Neural crest cell (in vitro differentiated cells): ENCODE measurements around the gene PLBD2. TPM values are rescaled to one million over a fixed set of nuclear protein-coding genes. Genes with fewer than 3 reads are reported as not detected.
A peak's percentile ranks its signal among the peaks of the same experiment; 100 is the strongest.

Experiments
- DNase-seq: peaks from one replicate; pipeline ENCODE4 v3.0.0; 2021; ENCODE audit warnings: low read depth, mixed read lengths, low spot score
- H3K27ac Mint-ChIP-seq: one replicate; pipeline ENCODE4 v1.8.0; 2021; ENCODE audit warnings: mild to moderate bottlenecking, mixed read lengths; ENCODE audit not compliant: unreplicated experiment
- H3K27me3 Mint-ChIP-seq: 2 replicates; pipeline ENCODE4 v1.8.0; 2021; ENCODE audit warnings: low read depth, mild to moderate bottlenecking, mixed read lengths
- H3K36me3 Mint-ChIP-seq: 2 replicates; pipeline ENCODE4 v1.8.0; 2021; ENCODE audit warnings: low read depth, mild to moderate bottlenecking, mixed read lengths
- H3K4me1 Mint-ChIP-seq: 2 replicates; pipeline ENCODE4 v1.8.0; 2021; ENCODE audit warnings: mixed read lengths
- H3K4me3 Mint-ChIP-seq: one replicate; pipeline ENCODE4 v1.8.0; 2021; ENCODE audit warnings: mild to moderate bottlenecking, mixed read lengths
- H3K9me3 Mint-ChIP-seq: 2 replicates; pipeline ENCODE4 v1.8.0; 2021; ENCODE audit warnings: mixed read lengths
- total RNA-seq: library from RNA; stranded (reverse); gene quantifications from 2 replicates; pipeline ENCODE4 v1.2.1, GENCODE V29; 2021
- TF ChIP-seq, protein P1 (sequence below): fragments of 200-600 bp; sonication (generic); conservative IDR thresholded peaks from 2 replicates; pipeline ENCODE4 v1.5.0; 2021; ENCODE audit warnings: antibody characterized with exemption, mild to moderate bottlenecking

Gene PLBD2
- total RNA-seq, 1 donor from 2014 or later, result 36.6 TPM

DNA sequence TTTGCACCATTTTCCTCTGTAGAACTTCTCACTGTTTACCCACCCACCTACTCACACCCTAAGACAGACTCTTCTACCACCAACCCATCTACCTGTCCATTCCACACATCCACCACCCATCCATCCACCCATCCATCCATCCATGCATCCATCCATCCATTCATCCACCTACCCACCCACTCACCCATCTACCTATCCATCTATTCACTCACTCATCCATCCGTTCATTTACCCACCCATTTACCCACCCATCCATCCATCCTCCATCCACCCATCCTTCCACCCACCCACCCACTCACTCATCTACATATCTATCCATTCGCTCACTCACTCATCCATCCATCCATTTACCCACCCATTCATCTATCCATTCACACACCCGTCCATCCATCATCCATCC is 15.1 kb downstream of the PLBD2 start:
- Mint-ChIP-seq H3K4me1 (no peaks in the 10 kb centered on the region), H3K36me3 (peaks cover 11% of the 10 kb centered on the region), H3K27me3 (no peaks in the 10 kb centered on the region), H3K27ac (no peak overlapping the region), H3K9me3 (no peaks in the 10 kb centered on the region), H3K4me3 (no peak overlapping the region)
- DNase-seq, result no peak
- TF ChIP-seq, protein P1, sequence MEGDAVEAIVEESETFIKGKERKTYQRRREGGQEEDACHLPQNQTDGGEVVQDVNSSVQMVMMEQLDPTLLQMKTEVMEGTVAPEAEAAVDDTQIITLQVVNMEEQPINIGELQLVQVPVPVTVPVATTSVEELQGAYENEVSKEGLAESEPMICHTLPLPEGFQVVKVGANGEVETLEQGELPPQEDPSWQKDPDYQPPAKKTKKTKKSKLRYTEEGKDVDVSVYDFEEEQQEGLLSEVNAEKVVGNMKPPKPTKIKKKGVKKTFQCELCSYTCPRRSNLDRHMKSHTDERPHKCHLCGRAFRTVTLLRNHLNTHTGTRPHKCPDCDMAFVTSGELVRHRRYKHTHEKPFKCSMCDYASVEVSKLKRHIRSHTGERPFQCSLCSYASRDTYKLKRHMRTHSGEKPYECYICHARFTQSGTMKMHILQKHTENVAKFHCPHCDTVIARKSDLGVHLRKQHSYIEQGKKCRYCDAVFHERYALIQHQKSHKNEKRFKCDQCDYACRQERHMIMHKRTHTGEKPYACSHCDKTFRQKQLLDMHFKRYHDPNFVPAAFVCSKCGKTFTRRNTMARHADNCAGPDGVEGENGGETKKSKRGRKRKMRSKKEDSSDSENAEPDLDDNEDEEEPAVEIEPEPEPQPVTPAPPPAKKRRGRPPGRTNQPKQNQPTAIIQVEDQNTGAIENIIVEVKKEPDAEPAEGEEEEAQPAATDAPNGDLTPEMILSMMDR, result no peak

DNA sequence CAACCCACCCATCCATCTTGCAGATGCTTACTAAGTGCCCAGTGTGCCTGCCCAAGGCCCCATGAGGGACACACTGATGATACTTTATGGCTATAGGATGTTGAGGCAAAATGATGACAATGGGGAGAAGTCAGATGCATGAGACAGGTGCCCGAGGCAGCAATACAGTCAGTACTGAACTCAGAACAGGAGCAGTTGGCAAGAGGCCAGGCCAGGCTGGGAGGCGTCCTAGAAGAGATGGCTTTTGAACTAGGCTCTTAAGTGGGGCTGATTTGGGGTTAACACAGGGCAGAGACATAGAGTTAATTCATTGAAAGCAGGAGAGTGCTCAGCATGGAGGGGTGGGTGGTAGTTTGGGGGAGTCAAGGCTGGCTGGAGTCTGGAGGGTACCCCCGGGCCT is 15.6 kb downstream of the PLBD2 start:
- H3K27ac Mint-ChIP-seq, result no peak overlapping the region
- TF ChIP-seq, protein P1, result no peak
- no peaks in the 10 kb centered on the region for H3K27me3 Mint-ChIP-seq
- DNase-seq, result no peak
- no peaks in the 10 kb centered on the region for H3K9me3 Mint-ChIP-seq
- peaks cover 11% of the 10 kb centered on the region for H3K36me3 Mint-ChIP-seq
- H3K4me3 Mint-ChIP-seq, result no peak overlapping the region
- H3K4me1 Mint-ChIP-seq, result no peaks in the 10 kb centered on the region

DNA sequence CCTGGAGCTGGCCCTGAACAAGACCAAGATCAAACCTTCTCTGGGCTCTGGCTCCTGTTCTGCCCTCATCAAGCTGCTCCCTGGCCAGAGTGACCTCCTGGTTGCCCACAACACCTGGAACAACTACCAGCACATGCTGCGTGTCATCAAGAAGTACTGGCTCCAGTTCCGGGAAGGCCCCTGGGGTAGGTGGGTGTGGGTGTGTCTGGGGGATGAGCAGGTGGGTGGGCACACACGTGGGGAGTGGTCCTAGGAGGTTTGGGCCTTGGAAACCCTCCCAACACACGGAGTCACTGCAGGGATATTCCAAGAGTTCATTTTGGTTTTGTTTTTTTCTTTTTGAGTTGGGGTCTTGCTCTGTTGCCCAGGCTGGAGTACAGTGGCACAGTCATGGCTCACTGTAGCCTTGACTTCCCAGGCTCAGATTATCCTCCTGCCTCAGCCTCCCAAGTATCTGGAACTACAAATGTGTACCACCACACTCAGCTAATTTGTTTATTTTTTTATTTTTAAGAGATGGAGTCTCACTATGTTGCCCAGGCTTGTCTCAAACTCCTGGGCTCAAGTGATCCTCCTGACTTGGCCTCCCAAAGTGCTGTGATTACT is 16.5 kb downstream of the PLBD2 start:
- H3K27me3 Mint-ChIP-seq, result no peaks in the 10 kb centered on the region
- no peaks in the 10 kb centered on the region for H3K9me3 Mint-ChIP-seq
- H3K4me1 Mint-ChIP-seq, result no peaks in the 10 kb centered on the region
- peaks cover 11% of the 10 kb centered on the region for H3K36me3 Mint-ChIP-seq
- H3K4me3 Mint-ChIP-seq, result no peak overlapping the region
- no peak for DNase-seq
- no peak overlapping the region for H3K27ac Mint-ChIP-seq
- TF ChIP-seq, protein P1, result no peak

DNA sequence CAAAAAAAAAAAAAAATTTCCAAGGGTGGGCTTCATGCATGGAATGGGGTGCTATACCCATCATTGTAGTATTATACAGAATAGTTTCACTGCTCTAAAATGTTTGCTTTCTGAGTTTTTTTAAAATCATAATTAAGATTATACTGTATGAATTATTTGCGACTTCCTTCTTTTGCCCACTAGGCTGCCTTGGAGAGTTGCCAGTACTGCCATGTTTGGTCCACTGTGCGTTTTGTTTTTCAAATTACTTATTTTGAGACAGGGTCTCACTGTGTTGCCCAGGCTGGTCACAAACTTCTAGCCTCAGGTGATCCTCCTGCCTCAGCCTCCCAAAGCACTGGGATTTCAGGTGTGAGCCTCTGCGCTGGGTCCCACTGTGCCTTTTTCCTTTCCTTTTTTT is 19.9 kb downstream of the PLBD2 start:
- Mint-ChIP-seq H3K4me3 (no peak overlapping the region), H3K4me1 (peaks cover 9% of the 10 kb centered on the region), H3K36me3 (peaks cover 9% of the 10 kb centered on the region), H3K27ac (no peak overlapping the region), H3K9me3 (no peaks in the 10 kb centered on the region), H3K27me3 (no peaks in the 10 kb centered on the region)
- no peak for DNase-seq
- TF ChIP-seq, protein P1, result no peak

DNA sequence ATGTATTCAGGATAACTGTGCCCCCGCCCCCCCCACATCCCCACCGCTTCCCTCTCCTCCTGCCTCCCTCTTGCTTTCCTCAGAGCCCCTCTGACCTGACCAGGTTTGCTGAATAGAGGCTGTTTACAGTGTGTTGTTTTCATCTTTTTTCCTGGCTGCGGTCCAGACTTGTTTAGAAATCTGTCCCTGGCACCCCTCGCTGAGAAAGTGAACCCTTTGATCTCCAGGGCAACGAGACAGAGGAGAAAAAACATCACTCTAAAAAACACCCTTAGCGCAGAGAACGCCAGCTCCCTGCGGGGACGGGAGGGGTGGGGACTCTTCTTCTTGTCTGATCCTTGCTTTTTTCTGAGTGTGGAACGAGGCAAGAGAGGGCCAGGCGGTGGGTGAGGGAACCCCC is 22.8 kb downstream of the PLBD2 start:
- peaks cover 9% of the 10 kb centered on the region for H3K4me1 Mint-ChIP-seq
- no peak for DNase-seq
- peak overlapping the region; percentile 78 for H3K27ac Mint-ChIP-seq
- no peaks in the 10 kb centered on the region for H3K9me3 Mint-ChIP-seq
- peaks cover 10% of the 10 kb centered on the region for H3K36me3 Mint-ChIP-seq
- TF ChIP-seq, protein P1, result no peak
- H3K27me3 Mint-ChIP-seq, result no peaks in the 10 kb centered on the region
- H3K4me3 Mint-ChIP-seq, result no peak overlapping the region
